Endothelial cell of umbilical vein (primary cell): ENCODE measurements around the gene OXNAD1. TPM values are rescaled to one million over a fixed set of nuclear protein-coding genes. Genes with fewer than 3 reads are reported as not detected.
A peak's percentile ranks its signal among the peaks of the same experiment; 100 is the strongest.

Source experiments
- BruUV-seq: library from RNA; stranded (reverse); fragments of 400-500 nt; replicated peaks from 2 replicates; lab custom pipeline; 2021; lab: Mats Ljungman, UMichigan
- CTCF ChIA-PET: fragments of 300-600, 350-600 bp; sonication (Branson Sonifier 250); formaldehyde crosslinking; loops from one replicate; lab custom pipeline; 2021; ENCODE audit warnings: antibody characterized with exemption, inconsistent platforms; lab: Charles Lee
- POLR2A ChIA-PET: fragments of 300-600, 350-600 bp; sonication (Branson Sonifier 250); formaldehyde crosslinking; loops from one replicate; lab custom pipeline; 2021; ENCODE audit warnings: antibody characterized with exemption, inconsistent platforms; lab: Charles Lee
- DNase-seq: peaks from one replicate; pipeline ENCODE4 v3.0.0-alpha.2; 2011; ENCODE audit warnings: low read depth, low spot score
- FAIRE-seq: peaks from 2 replicates; lab custom pipeline; 2011; peaks lifted over from hg19 to GRCh38; lab: Jason Lieb, UNC
- H2AFZ ChIP-seq: 2 replicates; pipeline ENCODE4 v1.6.0; 2012; ENCODE audit warnings: low read depth, low read length, control low read depth, inconsistent platforms
- H3K27ac ChIP-seq: 2 replicates; pipeline ENCODE4 v1.5.1; 2011; ENCODE audit warnings: low read depth, mild to moderate bottlenecking, control low read depth, low read length, moderate library complexity; ENCODE audit not compliant: insufficient read depth
- H3K27me3 ChIP-seq, 2 experiments: 2 replicates each; pipeline versions ENCODE4 v1.6.0 to v1.6.1; 2011; ENCODE audit warnings: low read length in 2 of 2, mixed read lengths in 1 of 2; ENCODE audit not compliant: control insufficient read depth in 2 of 2, insufficient read depth in 2 of 2
- H3K36me3 ChIP-seq, 2 experiments: 2 replicates in 1 of 2; 3 replicates in 1 of 2; pipeline ENCODE4 v1.5.1; 2011; ENCODE audit warnings: low read length in 2 of 2, mild to moderate bottlenecking in 1 of 2, moderate library complexity in 1 of 2; ENCODE audit not compliant: control insufficient read depth in 2 of 2, insufficient read depth in 2 of 2; ENCODE audit errors: extremely low read depth in 1 of 2
- H3K4me1 ChIP-seq: 3 replicates; pipeline ENCODE4 v1.5.1; 2011; ENCODE audit warnings: mild to moderate bottlenecking, low read length; ENCODE audit not compliant: control insufficient read depth, insufficient read depth; ENCODE audit errors: extremely low read depth
- H3K4me2 ChIP-seq: 2 replicates; pipeline ENCODE4 v1.6.1; 2011; ENCODE audit warnings: low read length, control low read depth, mixed read lengths; ENCODE audit not compliant: insufficient read depth
- H3K4me3 ChIP-seq, 3 experiments: fragments of 200-600 bp in 1 of 3; sonication (generic), shearing (Covaris generic) in 1 of 3; replicated peaks in 1 of 3; 2 replicates each; pipeline ENCODE4 v1.5.1; 2011 to 2016; ENCODE audit warnings: control low read depth in 3 of 3, low read length in 3 of 3, mild to moderate bottlenecking in 2 of 3, inconsistent platforms in 1 of 3, low read depth in 1 of 3, moderate library complexity in 1 of 3; ENCODE audit not compliant: insufficient read depth in 1 of 3
- H3K79me2 ChIP-seq: 2 replicates; pipeline ENCODE4 v1.6.0; 2012; ENCODE audit warnings: low read length, inconsistent platforms; ENCODE audit not compliant: control insufficient read depth, insufficient read depth
- H3K9ac ChIP-seq: replicated peaks from 2 replicates; pipeline ENCODE3; 2011; ENCODE audit warnings: low read length, control low read depth; ENCODE audit not compliant: insufficient read depth; ENCODE audit errors: extremely low read depth
- H3K9me1 ChIP-seq: replicated peaks from 3 replicates; pipeline ENCODE4 v1.6.0; 2011; ENCODE audit warnings: mild to moderate bottlenecking, low read length; ENCODE audit not compliant: control insufficient read depth, insufficient read depth; ENCODE audit errors: extremely low read depth
- H3K9me3 ChIP-seq: replicated peaks from 2 replicates; pipeline ENCODE4 v1.5.1; 2012; ENCODE audit warnings: low read length, inconsistent platforms; ENCODE audit not compliant: control insufficient read depth, insufficient read depth
- H4K20me1 ChIP-seq: replicated peaks from 2 replicates; pipeline ENCODE3; 2011; ENCODE audit warnings: mild to moderate bottlenecking, low read length; ENCODE audit not compliant: control insufficient read depth, insufficient read depth; ENCODE audit errors: extremely low read depth
- EZH2 ChIP-seq: IDR thresholded peaks from 2 replicates; pipeline ENCODE4 v1.6.1; 2012; ENCODE audit warnings: borderline replicate concordance, low read depth, mild to moderate bottlenecking, moderate library complexity, low read length, inconsistent platforms; ENCODE audit not compliant: severe bottlenecking
- FOS ChIP-seq: IDR thresholded peaks from 2 replicates; pipeline ENCODE4 v1.6.1; 2011; ENCODE audit warnings: mild to moderate bottlenecking, low read length, moderate library complexity, borderline replicate concordance; ENCODE audit not compliant: insufficient read depth
- GATA2 ChIP-seq: IDR thresholded peaks from 2 replicates; pipeline ENCODE4 v1.7.0; 2011; ENCODE audit warnings: low read depth, mild to moderate bottlenecking, moderate library complexity, mixed read lengths, low read length; ENCODE audit not compliant: insufficient read length, insufficient read depth
- JUN ChIP-seq: IDR thresholded peaks from 2 replicates; pipeline ENCODE4 v1.6.1; 2011; ENCODE audit warnings: borderline replicate concordance, low read depth; ENCODE audit not compliant: insufficient read length, insufficient read depth
- MYC ChIP-seq: IDR thresholded peaks from one replicate; pipeline ENCODE4 v1.6.1; 2011; ENCODE audit warnings: mild to moderate bottlenecking, low read depth, low read length
- POLR2A ChIP-seq: IDR thresholded peaks from 2 replicates; pipeline ENCODE4 v1.6.1; 2012; ENCODE audit warnings: low read depth, mild to moderate bottlenecking, control low read depth, low read length
- POLR2AphosphoS5 ChIP-seq: IDR thresholded peaks from 2 replicates; pipeline ENCODE4 v1.6.1; 2012; ENCODE audit warnings: low read depth, mild to moderate bottlenecking, control low read depth, low read length, moderate library complexity; ENCODE audit not compliant: insufficient read depth
- dilution Hi-C: fragments of 300-500 bp; cut with MboI; formaldehyde crosslinking; loops from one replicate; pipeline ENCODE4 v1.15.0; 2019; ENCODE audit warnings: low sequenced_read_pairs; ENCODE audit not compliant: extremely low pct_ligation_motif_present
- intact Hi-C: fragments of 100-400 bp; cut with micrococcal nuclease; formaldehyde crosslinking; loops from one replicate; pipeline ENCODE4 v1.10.0; 2022
- polyA plus RNA-seq, 4 experiments: library from polyadenylated mRNA; depleted of rRNA in 3 of 4; stranded (reverse) in 3 of 4; unstranded in 1 of 4; fragments of >200 nt; gene quantifications; 2 replicates each; pipeline versions ENCODE4 v1.2.1 to v1.2.3, GENCODE V29; 2011 to 2012; ENCODE audit warnings: missing spikeins in 1 of 4
- total RNA-seq: library from RNA; stranded (reverse); gene quantifications from 2 replicates; pipeline ENCODE4 v1.2.3, GENCODE V29; 2021
- TF ChIP-seq, protein P1 (sequence below), 2 donors: IDR thresholded peaks; 1 replicate in 1 of 2; 2 replicates in 1 of 2; pipeline ENCODE4 v1.5.1; 2011; ENCODE audit warnings: low read length in 2 of 2, mild to moderate bottlenecking in 2 of 2, moderate library complexity in 2 of 2, control low read depth in 1 of 2, inconsistent platforms in 1 of 2, low read depth in 1 of 2; ENCODE audit not compliant: insufficient read depth in 1 of 2; ENCODE audit errors: extremely low read depth in 1 of 2
- TF ChIP-seq, protein P2 (sequence below): IDR thresholded peaks from 2 replicates; pipeline ENCODE4 v1.6.1; 2011; ENCODE audit not compliant: insufficient read depth, insufficient read length

OXNAD1 gene
- total and polyA plus RNA-seq, 2 donors (not counting 3 experiments of a cell fraction or from before 2014, with no cell fraction given) = 5.5 to 9.7 TPM

DNA sequence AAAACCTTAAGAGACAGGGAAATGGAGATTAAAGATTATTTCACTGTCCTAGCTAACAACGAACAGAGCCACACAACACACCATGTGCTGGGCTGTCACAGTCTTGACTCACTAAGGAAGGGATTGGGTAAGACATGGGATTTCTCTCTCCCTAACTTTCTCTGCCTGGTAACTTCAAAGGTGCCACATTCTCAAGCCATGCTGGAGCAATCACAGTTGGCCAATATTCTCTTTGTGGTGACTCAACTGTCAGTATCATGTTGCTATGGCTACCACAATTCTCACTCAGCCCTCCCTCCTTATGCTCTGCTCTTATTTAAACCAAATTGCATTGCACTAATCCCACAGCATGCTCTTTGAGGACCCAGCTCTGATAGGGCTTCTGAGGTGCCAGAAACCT is 74.0 kb downstream of the OXNAD1 start:
- Histone ChIP-seq H3K4me3 (no peak overlapping the region), H3K27ac (no peak overlapping the region), H3K36me3 (no peaks in the 10 kb centered on the region), H4K20me1 (no peaks in the 10 kb centered on the region), H3K9me1 (no peaks in the 10 kb centered on the region), H3K9ac (no peak overlapping the region), H2AFZ (no peak overlapping the region), H3K4me1 (no peaks in the 10 kb centered on the region), H3K79me2 (no peaks in the 10 kb centered on the region), H3K27me3 (no peaks in the 10 kb centered on the region), H3K4me2 (no peak overlapping the region), H3K9me3 (no peaks in the 10 kb centered on the region)
- POLR2A ChIA-PET = no interaction called here
- intact Hi-C loops (no loop called here), dilution Hi-C loops (no loop called here)
- BruUV-seq = no TSS peak
- CTCF ChIA-PET = no interaction called here
- TF ChIP-seq, protein P1, sequence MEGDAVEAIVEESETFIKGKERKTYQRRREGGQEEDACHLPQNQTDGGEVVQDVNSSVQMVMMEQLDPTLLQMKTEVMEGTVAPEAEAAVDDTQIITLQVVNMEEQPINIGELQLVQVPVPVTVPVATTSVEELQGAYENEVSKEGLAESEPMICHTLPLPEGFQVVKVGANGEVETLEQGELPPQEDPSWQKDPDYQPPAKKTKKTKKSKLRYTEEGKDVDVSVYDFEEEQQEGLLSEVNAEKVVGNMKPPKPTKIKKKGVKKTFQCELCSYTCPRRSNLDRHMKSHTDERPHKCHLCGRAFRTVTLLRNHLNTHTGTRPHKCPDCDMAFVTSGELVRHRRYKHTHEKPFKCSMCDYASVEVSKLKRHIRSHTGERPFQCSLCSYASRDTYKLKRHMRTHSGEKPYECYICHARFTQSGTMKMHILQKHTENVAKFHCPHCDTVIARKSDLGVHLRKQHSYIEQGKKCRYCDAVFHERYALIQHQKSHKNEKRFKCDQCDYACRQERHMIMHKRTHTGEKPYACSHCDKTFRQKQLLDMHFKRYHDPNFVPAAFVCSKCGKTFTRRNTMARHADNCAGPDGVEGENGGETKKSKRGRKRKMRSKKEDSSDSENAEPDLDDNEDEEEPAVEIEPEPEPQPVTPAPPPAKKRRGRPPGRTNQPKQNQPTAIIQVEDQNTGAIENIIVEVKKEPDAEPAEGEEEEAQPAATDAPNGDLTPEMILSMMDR (IDR thresholded peaks at IDR 0.05; ENCODE audit: extremely low read depth in 1 of 2, insufficient read depth in 1 of 2, low read depth in 1 of 2, low read length in 2 of 2) = no peak
- TF ChIP-seq EZH2 (no peak), POLR2AphosphoS5 (no peak), FOS (no peak), JUN (no peak), GATA2 (no peak), MYC (no peak), POLR2A (no peak)
- TF ChIP-seq, protein P2, sequence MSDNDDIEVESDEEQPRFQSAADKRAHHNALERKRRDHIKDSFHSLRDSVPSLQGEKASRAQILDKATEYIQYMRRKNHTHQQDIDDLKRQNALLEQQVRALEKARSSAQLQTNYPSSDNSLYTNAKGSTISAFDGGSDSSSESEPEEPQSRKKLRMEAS = no peak
- FAIRE-seq = no peak
- peak; percentile 31 for DNase-seq
